NCI-H345 treated with DMSO at 0.1 percent for 48 hours (cell line): ENCODE data around the gene PASK.

ENCODE experiments used
- DNase-seq: peaks from one replicate; lab custom pipeline; 2025; ENCODE audit not compliant: unreplicated experiment; lab: John Stamatoyannopoulos, UW

The PASK gene

DNA sequence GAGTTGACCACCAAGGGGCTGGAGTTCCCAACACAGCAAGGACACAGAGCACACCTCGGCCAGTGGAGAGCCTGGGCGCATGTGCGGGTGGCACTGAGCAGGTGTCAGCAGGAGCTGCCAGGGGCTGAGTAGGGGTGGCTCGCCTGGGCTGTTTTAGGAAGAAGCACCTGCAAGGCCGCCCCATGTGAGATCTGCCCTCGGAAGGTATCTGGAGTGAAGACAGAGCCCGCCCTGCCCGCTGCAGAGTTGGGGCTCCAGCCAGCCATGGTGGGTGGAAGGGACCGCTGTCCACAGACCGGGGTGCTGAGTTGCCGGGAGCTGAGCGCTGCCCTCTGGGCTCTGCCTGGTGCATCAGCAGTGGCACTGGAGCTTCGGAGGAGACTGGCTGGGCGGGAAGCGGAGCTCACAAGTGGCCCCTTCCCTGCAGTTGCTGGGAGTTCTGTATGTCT lies 82.4 kb downstream of the PASK start:
- DNase-seq = no peak

DNA sequence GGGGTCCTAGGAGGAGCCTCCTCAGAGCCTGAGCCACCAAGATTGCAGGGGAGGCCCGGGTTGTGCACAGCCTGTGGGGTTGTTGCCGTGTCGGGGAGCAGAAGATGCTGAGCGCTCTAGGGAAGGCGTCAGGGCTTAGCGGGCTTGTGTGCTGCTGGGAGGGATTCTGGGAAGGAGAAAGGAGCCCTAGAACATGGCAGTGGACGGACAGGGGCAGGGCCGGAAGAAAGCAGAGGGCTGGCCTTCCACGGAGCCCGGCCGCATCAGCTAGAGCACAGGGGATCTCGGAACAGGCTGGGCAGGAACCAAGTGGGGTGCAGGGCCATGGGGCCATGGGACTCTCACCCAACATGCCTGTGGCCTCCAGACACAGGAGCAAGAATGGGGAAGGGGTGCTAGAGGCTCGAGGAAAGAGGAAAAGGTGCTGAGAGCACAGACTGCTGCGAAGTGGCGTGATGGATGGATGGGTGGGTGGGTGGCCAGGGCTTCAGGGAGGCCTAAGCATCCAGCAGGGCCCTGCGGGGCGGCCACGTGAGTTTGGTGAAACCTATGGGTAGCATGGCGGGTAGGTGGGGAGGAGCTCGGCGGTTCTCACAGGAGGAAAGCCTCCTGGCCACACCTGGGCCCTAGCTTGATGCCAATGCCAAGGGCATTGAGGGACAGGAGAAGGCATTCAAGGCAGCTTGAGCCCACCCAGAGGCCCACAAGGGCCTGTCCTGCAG lies 82.9 kb downstream of the PASK start:
- DNase-seq = no peak

DNA sequence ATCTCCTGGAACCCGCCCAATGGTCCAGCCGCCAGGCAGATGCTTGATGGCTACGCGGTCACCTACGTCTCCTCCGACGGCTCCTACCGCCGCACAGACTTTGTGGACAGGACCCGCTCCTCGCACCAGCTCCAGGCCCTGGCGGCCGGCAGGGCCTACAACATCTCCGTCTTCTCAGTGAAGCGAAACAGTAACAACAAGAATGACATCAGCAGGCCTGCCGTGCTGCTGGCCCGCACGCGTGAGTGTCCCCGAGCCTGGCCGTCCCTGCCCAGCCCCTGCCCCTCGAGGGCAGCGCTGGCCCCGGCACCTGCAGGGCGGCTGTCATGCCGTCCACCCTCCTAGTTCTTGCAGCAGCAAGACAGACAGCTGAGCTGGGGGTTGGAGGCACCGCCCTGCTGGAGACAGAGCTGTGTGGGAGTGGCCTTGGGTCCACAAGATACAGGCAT lies 83.9 kb downstream of the PASK start:
- DNase-seq = no peak

DNA sequence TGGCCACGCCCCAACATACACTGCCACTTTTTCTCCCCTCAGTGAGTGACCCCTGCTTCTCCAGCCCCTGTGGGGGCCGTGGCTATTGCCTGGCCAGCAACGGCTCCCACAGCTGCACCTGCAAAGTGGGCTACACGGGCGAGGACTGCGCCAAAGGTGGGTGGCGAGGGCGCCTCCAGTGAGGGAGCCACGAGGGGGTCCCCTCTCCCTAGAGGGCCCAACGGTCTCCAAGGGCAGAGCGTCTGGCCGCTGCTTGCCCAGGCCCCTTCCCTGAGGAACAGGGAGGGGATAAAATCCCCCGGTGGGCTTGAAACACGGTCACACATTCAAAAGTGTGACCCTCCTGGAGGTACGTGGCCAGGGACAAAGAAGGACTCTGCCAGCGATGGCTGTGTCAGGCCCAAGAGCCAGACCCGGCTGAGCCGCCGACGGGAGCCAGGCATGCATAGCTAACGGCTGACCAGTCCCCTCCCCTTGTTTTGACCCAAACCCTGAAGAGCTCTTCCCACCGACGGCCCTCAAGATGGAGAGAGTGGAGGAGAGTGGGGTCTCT lies 84.4 kb downstream of the PASK start:
- DNase-seq = no peak

DNA sequence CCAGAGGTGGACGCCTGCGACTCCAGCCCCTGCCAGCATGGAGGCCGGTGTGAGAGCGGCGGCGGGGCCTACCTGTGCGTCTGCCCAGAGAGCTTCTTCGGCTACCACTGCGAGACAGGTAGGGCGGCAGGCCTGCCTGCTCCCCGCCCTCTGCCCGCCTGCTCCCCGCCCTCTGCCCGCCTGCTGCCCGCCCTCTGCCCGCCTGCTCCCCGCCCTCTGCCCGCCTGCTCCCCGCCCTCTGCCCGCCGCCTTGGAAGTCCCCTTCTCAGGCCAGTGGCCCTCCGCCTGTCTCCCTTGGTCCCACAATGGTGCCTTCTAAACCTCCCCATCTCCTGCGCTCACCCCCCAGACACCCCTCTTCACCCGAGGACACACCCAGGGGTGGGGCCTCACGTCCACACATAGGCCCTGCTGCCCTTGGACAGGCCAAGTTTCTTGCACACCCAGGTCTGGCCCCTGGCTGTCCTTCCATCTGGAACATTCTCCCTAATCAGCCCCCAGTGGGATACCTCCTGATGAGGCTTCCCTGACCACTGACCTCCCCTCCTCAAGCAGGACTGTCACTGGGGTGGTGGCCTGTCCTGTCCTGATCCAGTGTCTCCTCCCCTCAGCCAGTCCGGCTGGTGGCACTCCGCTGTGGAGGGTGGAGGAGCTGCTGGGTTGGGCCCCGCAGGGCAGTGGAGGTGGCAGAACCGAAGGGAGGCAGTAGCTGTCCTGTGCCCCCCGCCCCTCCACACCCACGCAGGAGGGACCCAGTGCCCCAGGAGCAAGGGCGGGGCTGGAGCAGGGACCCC lies 85.1 kb downstream of the PASK start:
- peak; percentile 28 for DNase-seq

DNA sequence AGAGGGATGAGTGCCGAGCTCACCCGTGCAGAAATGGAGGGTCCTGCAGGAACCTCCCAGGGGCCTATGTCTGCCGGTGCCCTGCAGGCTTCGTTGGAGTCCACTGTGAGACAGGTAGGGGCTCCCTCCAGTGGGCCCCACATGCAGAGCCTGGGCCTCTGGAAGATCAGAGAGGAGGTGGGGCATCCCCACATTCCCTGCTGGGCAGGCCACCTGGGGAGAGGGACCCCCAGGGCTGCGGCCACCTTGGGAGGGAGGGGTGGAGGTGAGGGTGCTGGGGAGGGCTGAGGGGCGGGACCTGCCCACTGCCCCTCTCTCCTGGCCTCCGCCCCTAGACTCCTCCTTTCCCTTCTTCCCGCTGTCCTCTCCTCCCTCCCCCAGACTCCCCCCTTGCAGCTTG lies 85.7 kb downstream of the PASK start:
- DNase-seq = no peak

DNA sequence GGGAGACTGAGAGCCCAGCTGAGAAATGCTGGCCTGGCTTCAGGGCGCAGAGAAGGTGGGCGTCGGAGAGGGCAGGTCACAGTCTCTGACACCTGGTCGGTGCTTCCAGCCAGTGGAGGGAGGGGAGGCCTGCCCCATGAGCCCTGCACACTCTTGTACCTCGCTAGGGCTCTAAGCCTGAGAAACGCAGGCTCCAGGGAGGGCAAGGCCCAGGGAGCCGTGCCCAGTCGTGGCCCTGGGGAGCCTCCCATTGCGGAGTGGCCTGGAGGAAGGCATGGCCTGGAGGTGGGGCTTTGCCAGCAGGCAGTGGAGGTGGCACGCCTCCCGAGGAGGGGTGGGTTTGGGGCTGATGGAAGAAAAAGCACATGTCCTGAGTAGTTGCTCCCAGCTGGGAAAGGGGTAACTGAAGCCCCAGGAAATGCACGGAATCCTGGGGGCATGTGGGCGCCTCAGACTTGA lies 86.2 kb downstream of the PASK start:
- DNase-seq = no peak

DNA sequence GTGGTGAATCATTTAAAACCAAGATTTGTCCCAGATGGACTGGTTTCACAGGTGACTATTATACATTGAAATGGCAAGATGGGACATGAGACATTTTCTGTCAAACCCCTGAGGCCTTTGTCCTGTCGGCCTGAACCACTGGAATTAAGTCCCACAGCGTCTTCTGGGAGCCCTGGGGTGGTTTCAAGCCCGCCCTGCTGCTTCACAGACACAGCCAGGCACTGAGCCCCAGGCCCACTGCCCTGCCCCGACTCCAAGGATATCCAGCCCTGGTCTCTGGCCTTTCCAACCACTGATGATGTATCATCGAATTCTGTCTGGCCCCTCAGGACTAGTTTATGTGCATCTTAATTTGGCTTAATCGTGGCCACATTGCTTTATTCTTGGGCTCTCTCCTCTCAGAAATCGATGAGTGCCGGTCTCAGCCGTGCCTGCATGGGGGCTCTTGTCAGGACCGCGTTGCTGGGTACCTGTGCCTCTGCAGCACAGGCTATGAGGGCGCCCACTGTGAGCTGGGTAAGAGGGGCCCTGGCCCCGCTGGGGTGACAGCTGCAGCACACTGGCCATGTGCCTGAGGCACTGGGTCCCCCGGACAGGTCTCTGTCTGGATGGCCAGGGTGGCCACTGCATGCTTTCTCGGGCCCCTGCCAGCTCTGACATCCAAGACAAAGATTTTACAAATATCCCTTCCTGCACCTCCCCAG lies 86.7 kb downstream of the PASK start:
- DNase-seq = no peak

DNA sequence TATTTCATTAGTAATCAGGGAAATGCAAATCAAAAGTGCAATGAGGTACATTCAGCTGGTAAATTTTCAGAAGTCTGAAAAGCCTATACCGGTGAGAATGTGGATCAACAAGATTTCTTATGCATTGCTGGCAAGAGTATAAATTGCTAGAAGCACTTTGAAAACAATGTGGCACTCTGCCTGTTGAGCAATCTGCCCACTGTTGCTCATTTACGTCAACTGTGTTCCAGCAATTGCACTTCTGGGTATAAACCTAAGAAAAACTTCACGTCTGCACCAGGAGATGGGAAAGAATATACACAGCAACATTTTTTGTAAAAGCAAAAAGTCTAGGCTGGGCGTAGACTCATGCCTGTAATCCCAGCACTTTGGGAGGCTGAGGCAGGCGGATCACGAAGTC lies 88.0 kb downstream of the PASK start:
- no peak for DNase-seq
